Activated T-cell treated with anti-CD3 and anti-CD28 coated beads for 4 hours (primary cell): Measurements from ENCODE around the gene LTN1.
A peak's percentile ranks its signal among the peaks of the same experiment; 100 is the strongest.

Experiments used
- DNase-seq: peaks from one replicate; pipeline ENCODE4 v3.0.0-alpha.2; 2020

Gene LTN1

GRCh38 chr21:28923439-28923975 is 69.2 kb downstream of the LTN1 start:
- no peak for DNase-seq

GRCh38 chr21:28922368-28922767 is 70.3 kb downstream of the LTN1 start:
- no peak for DNase-seq

- DNase-seq: no peak
These were observed 76.4 kb downstream of the LTN1 start for GRCh38 chr21:28916150-28916893.

- no peak for DNase-seq
These were observed 79.6 kb downstream of the LTN1 start for GRCh38 chr21:28913071-28913470.

GRCh38 chr21:28910280-28910887 is 82.3 kb downstream of the LTN1 start:
- no peak for DNase-seq

GRCh38 chr21:28908351-28908750 is 84.3 kb downstream of the LTN1 start:
- no peak for DNase-seq

- DNase-seq: no peak
These were observed 85.8 kb downstream of the LTN1 start for GRCh38 chr21:28906841-28907240.

GRCh38 chr21:28906236-28906635 is 86.4 kb downstream of the LTN1 start:
- no peak for DNase-seq

GRCh38 chr21:28904961-28905435 is 87.7 kb downstream of the LTN1 start:
- DNase-seq: no peak

- no peak for DNase-seq
These were observed 89.2 kb downstream of the LTN1 start for GRCh38 chr21:28903448-28903847.

GRCh38 chr21:28900481-28900880 is 92.2 kb downstream of the LTN1 start:
- no peak for DNase-seq

- DNase-seq: no peak
These were observed 92.9 kb downstream of the LTN1 start for GRCh38 chr21:28899744-28900143.

- no peak for DNase-seq
These were observed 93.5 kb downstream of the LTN1 start for GRCh38 chr21:28899220-28899619.

- DNase-seq: no peak
These were observed 99.0 kb downstream of the LTN1 start for GRCh38 chr21:28893687-28894086.

- no peak for DNase-seq
These were observed 100.2 kb downstream of the LTN1 start for GRCh38 chr21:28892199-28893111.

- DNase-seq: no peak
These were observed 106.9 kb downstream of the LTN1 start for GRCh38 chr21:28885853-28886177.

- peak; percentile 83 for DNase-seq
These were observed 107.5 kb downstream of the LTN1 start for GRCh38 chr21:28884976-28885852.

- DNase-seq: no peak
These were observed 108.2 kb downstream of the LTN1 start for GRCh38 chr21:28884481-28884880.

- DNase-seq: no peak
These were observed 108.7 kb downstream of the LTN1 start for GRCh38 chr21:28883931-28884330.

- DNase-seq: no peak
These were observed 110.3 kb downstream of the LTN1 start for GRCh38 chr21:28882345-28882744.
